Activated CD8-positive, alpha-beta memory T cell treated with anti-CD3 and anti-CD28 coated beads, Interleukin-2, amount 50 U/mL, for 48 hours (primary cell): ENCODE results near the gene MCM7.

ENCODE experiments used
- DNase-seq: peaks from one replicate; pipeline ENCODE4 v3.0.0-alpha.2; 2020

MCM7 gene

DNA sequence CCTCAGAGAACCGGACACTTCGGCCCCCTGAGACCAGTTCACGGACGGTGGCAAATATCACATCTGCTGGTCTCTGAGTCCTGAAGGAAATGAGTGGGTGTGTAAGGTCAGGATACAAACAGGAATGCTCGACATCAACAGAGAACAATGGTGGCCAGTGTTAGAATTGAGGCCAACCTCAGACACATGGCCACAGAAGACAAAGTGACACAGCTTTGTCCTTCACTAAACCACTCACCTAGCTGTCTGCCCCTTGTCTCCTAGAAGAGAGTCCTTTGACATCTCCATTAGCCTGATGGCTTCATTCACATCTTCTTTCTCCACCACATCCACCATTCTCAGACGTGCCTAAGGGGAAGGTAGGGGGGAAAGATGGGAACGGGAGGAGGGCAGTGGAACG is 8.1 kb downstream of the MCM7 start:
- no peak for DNase-seq

DNA sequence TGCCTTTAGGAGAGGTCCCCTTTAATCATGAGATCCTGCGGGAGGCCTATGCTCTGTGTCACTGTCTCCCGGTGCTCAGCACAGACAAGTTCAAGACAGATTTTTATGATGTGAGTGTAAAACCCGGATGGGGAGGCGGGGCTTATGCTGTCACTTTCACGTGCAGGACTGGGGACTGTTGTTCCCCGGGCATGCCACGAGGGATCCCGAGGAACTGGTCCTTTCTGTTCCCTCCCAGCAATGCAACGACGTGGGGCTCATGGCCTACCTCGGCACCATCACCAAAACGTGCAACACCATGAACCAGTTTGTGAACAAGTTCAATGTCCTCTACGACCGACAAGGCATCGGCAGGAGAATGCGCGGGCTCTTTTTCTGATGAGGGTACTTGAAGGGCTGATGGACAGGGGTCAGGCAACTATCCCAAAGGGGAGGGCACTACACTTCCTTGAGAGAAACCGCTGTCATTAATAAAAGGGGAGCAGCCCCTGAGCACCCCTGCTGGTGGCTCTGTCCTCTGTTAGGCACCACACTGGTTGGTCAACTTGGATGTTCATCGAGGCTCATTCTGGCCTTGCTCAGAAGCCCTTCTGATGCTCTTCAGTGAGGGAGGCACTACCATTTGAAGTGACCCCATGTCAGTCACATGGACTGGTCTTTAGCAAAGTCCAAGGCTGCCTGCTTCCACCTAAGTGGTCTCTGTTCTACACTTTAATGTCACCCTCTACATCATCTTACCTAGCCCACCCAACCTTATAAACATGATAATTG is 9.6 kb downstream of the MCM7 start:
- peak; percentile 76 for DNase-seq

DNA sequence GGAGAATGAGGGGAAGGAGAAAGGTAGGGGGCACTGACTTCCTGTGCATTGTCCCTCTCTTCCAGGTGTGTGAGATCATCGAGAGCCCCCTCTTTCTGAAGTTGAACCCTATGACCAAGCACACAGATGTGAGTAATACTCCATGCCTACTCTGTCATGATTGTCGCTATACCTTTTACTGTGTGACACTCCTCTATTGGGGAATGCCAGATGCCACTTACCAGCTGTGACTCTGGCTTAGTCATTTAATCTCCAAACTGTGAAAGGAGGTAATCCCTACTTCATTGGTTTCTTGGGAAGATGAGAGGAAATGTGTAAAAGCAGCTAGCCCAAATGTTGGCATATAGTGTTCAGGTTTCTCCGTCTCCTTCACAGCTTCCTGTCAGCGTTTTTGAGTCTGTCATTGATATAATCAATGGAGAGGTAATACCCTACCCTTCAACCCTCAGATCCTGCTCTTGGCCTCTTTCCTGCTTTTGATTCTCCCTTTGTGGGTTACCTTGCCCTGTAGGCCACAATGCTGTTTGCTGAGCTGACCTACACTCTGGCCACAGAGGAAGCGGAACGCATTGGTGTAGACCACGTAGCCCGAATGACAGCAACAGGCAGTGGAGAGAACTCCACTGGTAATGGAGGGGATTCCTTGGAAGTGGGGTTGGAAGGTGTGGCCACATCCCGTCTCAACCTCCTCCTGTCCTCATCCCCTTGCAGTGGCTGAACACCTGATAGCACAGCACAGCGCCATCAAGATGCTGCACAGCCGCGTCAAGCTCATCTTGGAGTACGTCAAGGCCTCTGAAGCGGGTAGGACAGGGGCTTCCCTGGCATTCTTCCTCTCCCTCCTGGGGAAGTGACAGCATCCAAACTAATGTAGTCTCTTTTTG is 10.4 kb downstream of the MCM7 start:
- peak; percentile 71 for DNase-seq

DNA sequence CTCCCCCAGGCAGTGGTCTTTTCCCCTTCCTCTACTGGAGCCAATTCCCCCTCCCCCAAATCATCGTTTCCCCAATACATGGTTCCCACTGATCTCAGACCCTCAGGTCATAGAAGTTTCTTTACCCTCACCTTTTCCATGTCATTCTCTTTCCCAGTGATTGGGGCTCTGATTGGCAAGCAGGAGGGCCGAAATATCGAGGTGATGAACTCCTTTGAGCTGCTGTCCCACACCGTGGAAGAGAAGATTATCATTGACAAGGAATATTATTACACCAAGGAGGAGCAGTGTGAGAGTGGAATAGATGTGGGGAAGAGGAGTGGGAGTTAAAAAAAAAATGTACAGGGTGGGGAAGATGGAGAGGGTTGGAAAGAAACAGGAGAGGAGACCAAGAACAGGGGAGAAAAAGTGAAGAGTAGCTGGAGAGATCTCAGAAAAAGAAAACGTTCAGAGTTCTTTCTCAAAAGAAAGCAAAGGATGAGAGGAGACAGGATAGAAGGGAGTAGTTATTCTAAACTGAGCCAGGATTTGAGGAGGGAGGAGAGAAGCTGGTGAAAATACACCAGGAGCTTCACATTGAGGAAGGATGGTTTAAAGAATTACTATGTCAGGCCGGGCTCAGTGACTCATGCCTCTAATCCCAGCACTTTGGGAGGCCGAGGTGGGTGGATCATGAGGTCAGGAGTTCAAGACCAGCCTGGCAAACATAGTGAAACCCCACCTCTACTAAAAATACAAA is 11.6 kb downstream of the MCM7 start:
- DNase-seq, result no peak

DNA sequence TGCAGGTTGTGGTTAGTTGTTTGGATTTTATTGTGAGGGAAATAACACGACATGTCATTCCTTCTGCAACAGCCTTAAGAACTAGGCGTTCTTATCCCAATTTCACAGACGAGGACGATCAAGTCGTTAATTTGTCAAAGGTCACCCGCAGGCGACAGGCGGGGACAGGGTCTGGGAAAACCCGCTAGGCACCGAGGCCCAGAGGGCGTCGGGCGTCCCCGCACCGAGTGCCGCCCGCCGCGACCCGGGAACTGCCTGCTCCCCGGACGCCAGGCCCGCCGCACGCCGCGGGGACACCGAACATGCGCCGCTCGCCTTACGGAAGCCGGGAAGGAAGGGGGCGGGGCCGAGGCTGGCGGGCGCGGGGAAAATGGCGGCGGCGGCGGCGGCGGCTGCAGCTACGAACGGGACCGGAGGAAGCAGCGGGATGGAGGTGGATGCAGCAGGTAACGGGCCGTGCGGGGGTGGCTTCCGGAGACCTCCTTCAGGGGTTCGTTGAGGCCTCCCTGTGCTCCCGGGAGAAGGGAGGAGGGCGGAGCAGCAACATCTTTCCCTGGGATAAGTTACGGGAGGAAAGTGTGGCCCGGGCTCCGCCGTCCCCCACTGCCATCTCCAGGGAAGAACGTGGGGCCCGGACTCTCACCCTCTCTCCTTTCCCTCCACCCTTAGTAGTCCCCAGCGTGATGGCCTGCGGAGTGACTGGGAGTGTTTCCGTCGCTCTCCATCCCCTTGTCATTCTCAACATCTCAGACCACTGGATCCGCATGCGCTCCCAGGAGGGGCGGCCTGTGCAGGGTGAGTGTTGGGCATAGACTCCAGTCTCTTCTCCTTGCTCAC is 12.4 kb downstream of the MCM7 start, which contains the start of gene COPS6:
Gene COPS6, plus strand, starts transcription at position 349 of the 837 bp plus-strand sequence. Its CDS starts 22 bp downstream, at position 371.
- DNase-seq, result peak; percentile 97

DNA sequence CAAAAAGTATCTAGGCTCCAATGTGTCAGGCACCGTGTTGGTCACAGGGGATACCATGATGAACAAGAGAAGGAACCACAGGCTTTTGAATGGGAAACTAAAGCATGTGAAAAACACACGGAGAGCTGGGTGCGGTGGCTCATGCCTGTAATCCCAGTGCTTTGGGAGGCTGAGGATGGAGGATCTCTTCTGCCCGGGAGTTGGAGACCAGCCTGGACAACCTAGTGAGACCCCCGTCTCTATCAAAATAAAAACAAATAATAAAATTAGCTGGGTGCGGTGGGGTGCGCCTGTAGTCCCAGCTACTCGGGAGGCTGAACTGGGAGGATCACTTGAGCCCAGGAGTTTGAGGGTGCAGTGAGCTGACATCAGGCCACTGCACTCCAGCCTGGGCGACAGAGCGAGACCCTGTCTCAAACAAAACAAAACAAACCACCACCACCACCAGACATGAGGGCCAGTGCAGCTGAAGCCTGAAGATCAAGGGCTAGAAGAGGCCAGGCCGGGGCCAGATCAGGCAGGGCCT is 13.0 kb downstream of the MCM7 start:
- DNase-seq, result no peak

DNA sequence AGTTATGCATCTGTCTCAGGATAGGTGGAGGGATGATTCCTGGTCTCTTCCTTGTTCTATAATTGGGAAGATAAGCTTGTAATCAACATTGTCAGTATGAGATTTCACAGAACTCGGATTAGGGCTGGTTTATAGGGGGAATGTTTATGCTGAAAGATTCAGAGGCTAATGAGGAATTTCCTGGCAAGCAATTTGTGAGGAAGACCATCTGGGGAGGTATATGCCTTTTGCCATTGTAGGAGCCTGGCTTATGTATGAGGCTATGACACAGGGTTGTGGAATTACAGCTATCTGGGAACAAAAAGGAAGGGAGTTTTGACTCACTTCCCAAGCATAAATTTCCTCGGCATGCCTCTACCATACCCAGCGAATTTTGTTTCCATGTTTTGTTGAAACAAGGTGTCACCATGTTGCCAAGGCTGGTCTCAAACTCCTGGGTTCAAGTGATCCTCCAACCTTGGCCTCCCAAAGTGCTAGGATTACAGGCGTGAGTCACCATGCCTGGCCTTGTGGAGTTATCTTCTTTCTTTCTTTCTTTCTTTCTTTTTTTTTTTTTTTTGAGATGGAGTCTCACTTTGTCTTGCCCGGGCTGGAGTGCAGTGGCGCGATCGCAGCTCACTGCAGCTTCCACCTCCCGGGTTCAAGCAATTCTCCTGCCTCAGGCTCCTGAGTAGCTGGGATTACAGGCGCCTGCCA is 14.0 kb downstream of the MCM7 start:
- DNase-seq, result no peak

DNA sequence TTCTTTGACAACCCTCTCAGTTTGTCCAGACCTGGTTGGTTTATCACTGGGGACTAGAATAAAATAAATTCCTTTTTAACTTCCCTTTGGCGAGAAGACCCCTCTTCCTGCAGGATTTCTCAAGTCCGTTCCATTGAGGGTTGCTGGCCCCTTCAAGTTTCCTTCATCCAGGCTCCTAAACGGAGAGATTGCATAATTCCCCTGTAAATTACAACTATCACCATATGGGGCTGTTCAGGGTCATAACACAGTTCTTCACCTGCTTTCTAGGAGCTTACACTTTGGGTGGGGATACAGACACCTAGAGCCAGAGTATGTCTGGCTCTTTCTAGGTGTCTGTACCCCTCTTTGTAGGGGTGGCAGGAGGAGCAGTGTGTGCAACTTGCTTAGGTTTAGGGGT is 15.7 kb downstream of the MCM7 start:
- no peak for DNase-seq

DNA sequence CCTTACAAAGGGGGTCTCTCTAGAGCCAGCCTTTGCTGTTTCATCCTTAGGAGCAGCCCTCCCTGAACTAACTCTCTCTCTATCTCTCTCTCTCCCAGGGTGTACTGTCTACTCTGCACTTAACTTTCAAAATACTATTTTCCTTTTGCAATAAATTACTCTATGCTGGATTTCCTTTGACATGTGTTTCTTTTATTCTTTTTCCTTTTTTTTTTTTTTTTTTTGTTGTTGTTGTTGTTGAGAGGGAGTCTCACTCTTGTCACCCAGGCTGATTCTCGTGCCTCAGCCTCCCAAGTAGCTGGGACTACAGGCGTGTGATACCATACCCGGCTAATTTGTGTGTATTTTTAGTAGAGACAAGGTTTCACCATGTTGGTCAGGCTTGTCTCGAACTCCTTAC is 18.2 kb downstream of the MCM7 start:
- DNase-seq, result no peak

DNA sequence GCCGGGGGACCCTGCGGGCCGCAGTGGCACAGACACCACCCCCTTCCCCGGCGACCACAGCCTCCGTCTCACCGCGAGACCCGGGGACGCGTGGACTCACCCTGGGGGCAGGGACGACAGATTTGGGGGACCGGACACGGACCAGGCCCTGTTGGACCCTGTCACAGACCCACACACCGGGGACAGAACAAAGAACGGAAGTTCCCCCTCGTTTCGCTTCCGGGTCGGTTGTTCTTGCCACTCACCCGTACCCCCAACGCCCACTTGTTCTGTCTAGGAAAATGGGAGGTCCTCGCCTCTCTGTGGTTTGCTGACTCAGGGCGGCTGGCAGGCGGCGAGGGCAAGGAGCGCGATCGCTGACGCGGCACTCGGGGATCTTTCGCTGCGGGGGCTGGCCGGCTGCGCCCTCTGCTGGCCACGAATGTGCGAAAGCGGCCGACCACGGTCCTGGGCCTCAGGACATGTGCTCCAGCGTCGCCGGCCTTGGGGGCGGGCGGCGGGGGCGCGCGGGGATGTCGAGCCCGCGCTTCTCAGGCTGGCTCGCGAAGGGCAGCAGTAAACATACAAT is 19.6 kb downstream of the MCM7 start, which contains the start of gene ZNF3:
Gene ZNF3, minus strand, starts transcription at position 189 of the 568 bp plus-strand sequence. CDS start 4,366 bp downstream, outside the sequence.
- DNase-seq, result peak; percentile 99

DNA sequence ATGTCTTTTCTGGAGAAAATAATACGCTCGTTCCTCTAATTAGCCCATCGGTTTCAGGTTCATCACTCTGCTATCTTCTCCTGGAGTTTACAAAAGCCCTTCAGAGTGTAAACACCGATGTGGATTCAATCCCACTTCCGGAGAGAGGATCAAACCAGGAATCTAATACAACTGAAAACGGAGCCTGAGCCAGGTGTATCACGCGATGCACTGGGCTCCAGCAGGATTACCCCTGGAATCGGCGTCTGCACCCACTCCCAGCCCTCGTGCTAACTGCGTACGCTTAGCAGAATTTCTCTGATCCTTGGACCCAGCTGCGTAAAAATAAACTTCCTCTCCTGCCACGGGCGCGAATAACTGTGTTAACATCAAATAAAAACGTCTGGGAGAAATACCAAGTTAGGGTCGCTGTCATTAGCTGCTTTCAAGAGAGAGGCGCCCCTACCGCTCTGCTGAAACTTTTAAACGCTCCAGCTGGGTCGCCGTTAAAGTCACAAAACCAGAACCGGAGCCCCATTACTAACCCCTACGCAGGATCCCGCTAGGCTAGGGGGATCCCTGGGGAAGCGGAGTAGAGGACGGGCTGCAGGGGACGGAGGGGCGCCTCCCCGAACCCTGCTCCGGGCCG is 20.2 kb downstream of the MCM7 start:
- DNase-seq, result no peak

DNA sequence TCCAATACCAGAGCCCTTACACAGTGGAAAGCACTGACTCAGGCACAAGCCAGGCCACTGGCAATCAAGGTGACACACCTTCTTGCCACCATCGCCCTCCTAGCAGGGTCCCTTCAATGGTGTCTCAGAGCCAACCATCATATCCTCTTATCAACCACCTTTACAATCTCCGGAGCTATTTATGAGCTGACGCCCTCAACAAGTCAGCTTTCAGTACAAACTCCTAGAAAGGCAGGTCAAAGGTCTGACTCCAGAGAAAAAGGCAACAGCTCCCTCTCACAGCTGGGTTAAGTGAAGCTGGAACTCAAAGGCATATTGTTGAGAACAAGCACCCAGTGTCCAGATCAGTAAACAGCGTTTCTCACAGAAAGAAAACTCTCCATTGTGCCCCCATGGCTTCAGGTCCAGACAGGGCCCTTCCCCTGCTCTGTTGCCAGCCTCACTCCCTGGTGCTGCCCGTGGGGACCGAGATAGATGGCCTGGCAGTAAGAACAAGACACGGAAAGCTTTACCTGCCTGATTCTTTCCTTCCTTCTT is 22.1 kb downstream of the MCM7 start:
- no peak for DNase-seq

DNA sequence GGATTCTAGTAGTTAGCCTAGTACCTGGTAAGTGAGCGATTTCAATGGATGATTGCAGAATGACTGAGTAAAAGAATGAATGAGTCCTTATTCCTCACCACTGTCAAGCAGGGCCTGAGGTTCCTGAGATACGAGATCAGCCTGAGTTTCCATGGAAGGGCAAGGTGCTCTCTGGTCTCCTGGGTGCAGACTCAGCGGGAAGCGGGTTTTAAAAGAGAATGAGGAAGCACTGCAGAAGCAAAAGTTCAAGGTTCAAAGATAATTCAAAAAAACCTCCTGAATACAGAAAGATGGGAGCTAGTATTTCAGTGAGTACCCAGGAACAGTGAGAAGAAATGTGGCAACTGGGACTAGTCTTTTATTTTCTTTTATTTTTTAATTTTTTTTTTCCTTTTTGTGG is 24.0 kb downstream of the MCM7 start:
- DNase-seq, result no peak

DNA sequence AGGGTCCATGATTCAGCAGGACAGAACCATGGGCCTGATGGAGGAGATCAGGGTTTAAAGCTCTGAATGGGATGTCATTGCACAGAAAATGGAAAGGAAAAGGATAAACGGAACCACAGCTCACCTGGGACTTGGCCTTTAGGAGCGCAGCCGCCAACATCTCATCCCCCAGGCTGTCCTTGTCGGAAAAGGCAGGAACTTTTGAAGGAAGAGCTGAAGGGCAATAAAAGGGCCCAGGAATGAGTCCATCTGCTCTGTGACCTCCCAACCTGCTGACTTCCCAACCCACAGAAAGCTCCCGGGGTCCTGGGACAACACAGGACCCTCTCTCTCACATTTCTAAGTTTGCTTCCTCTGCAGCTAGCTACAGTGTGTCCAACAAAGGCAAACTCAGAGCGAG is 25.8 kb downstream of the MCM7 start:
- DNase-seq, result no peak

DNA sequence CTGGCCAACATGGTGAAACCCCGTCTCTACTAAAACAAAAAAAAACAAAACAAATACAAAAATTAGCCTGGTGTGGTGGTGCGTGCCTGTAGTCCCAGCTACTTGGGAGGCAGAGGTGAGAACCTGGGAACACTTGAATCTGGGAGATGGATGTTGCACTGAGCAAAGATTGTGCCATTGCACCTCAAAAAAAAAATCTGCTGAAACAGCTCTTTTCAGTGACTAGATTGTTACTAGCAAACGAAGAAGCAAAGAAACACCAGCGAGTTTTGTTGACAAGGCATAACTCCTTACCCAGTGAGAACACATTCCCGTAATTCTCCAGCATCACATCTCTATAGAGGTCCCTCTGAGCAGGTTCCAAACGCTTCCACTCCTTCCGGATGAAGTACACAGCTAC is 26.4 kb downstream of the MCM7 start:
- DNase-seq, result no peak

DNA sequence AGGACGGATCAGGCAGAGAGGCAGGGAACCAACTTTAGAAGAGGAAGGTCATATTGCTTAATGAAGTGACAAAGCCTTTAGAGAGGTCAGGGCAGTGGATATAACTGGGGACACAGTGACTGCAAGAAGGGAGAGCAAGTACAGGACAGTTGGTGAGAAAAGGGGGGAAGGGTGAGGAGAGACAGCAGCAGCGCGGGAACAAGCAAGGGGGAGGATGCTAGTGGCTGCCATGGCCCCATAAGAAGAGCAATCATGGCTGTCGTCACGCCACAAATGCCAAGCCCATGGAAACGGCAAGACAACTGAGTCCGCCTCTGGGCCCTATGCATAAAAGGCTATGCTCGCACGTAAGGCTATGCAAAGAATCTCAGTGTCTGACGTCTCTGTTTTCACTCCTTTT is 28.7 kb downstream of the MCM7 start:
- no peak for DNase-seq

DNA sequence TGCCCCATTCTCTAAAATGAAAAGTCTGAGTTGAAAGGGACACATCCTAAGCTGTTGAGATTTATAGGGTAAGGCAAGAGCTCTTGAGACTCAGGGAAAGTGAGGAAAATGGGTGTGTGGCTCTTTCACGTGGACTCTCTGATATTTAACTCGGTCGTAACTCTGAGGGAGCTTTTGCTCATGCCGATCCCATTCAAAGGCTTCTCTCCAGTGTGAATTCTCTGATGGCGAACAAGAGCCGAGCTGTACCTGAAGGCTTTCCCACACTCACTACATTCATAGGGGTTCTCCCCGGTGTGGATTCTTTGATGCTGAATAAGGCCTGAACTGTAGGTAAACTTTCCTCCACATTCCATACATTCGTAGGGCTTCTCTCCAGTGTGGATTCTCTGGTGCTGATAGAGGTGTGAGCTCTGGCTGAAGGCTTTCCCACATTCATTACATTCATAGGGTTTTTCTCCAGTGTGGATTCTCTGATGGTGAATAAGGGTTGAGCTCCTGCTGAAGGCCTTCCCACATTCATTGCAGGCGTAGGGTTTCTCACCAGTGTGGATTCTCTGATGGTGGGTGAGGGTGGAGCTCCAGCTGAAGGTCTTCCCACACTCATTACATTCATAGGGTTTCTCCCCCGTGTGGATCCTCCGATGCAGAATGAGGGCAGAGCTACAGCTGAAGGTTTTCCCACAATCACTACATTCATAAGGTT is 30.0 kb downstream of the MCM7 start:
- no peak for DNase-seq

DNA sequence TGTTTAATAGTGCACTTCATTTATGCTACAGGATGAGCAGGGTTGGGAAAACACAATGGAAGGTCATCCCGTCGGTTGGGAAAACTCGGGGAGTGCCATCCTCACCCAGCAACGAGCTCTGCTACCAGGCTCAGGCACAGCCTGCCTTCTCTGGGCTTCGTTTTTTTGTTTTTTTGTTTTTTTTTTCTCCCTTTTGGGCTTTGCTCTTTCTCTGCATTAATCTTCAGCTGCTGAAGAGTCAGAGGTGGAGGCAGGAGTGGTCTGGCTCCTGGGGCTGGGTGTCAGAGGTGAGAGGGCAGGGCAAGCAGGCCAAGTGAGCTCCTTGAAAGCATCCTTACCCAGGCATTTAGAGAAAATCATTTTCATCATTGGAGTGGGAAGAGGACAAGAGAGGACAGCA is 31.2 kb downstream of the MCM7 start:
- DNase-seq, result no peak

DNA sequence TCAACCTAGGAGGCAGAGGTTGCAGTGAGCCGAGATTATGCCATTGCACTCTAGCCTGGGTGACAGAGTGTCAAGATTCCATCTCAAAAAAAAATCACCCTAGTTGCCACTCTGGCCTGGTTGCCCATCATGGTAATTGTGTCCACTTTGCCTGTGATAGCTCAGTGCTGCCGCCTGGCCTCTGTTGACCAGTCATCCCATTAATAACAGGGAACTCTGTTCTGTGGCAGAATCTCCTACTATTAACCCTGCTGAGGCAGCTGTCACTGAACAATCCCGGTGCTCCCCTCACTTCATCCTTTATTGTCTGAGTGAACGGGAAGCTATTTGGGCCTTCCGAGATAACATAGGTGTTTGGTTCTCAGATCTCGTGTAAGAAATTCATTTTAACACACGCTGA is 34.2 kb downstream of the MCM7 start:
- DNase-seq, result no peak
